GM18909 (cell line): ENCODE results near the gene HSPG2.
"Not testable (repeated sequence)": the region's sequence is repeated elsewhere in the genome, so short reads cannot be mapped to it uniquely, and the experiment has no call there.

Experiments
- ATAC-seq: cut with Tn5 transposase; IDR thresholded peaks from one replicate; pipeline ENCODE4 v1.9.1; 2021; ENCODE audit warnings: mild to moderate bottlenecking; ENCODE audit not compliant: unreplicated experiment, poor library complexity

HSPG2 gene

GRCh38 chr1:21937034-21937371, at the start of gene HSPG2:
TSS of gene HSPG2 (minus strand) at chr1:21937310. CDS start at chr1:21937217, 93 bp downstream.
- ATAC-seq: no peak

- not testable (repeated sequence) for ATAC-seq
These were observed 49.3 kb upstream of the HSPG2 start for GRCh38 chr1:21986386-21986785.

GRCh38 chr1:21985893-21986292, 48.8 kb upstream of the HSPG2 start:
- not testable (repeated sequence) for ATAC-seq

- not testable (repeated sequence) for ATAC-seq
These were observed 46.4 kb upstream of the HSPG2 start for GRCh38 chr1:21983539-21983938.

- not testable (repeated sequence) for ATAC-seq
These were observed 45.0 kb upstream of the HSPG2 start for GRCh38 chr1:21982122-21982521.

- ATAC-seq: not testable (repeated sequence)
These were observed 44.1 kb upstream of the HSPG2 start for GRCh38 chr1:21981253-21981652.

- ATAC-seq: not testable (repeated sequence)
These were observed 43.6 kb upstream of the HSPG2 start for GRCh38 chr1:21980515-21981220.

- ATAC-seq: not testable (repeated sequence)
These were observed 41.1 kb upstream of the HSPG2 start for GRCh38 chr1:21978209-21978608.

- not testable (repeated sequence) for ATAC-seq
These were observed 39.7 kb upstream of the HSPG2 start, which contains the start of gene CELA3B for GRCh38 chr1:21976703-21977239. TSS of gene CELA3B (plus strand) at chr1:21977022. CDS start at chr1:21977040, 18 bp downstream.

GRCh38 chr1:21975296-21975695, 38.2 kb upstream of the HSPG2 start:
- ATAC-seq: not testable (repeated sequence)

- ATAC-seq: not testable (repeated sequence)
These were observed 37.6 kb upstream of the HSPG2 start for GRCh38 chr1:21974699-21975098.

GRCh38 chr1:21973948-21974347, 36.8 kb upstream of the HSPG2 start:
- not testable (repeated sequence) for ATAC-seq

- ATAC-seq: not testable (repeated sequence)
These were observed 35.9 kb upstream of the HSPG2 start for GRCh38 chr1:21972973-21973441.

GRCh38 chr1:21970523-21970922, 33.4 kb upstream of the HSPG2 start:
- ATAC-seq: not testable (repeated sequence)

- not testable (repeated sequence) for ATAC-seq
These were observed 32.0 kb upstream of the HSPG2 start for GRCh38 chr1:21969066-21969465.

- ATAC-seq: not testable (repeated sequence)
These were observed 30.1 kb upstream of the HSPG2 start for GRCh38 chr1:21967216-21967615.

GRCh38 chr1:21966247-21967000, 29.3 kb upstream of the HSPG2 start:
- ATAC-seq: no peak

- no peak for ATAC-seq
These were observed 26.5 kb upstream of the HSPG2 start for GRCh38 chr1:21963477-21964217.

GRCh38 chr1:21961799-21962198, 24.7 kb upstream of the HSPG2 start:
- ATAC-seq: no peak

- no peak for ATAC-seq
These were observed 24.2 kb upstream of the HSPG2 start for GRCh38 chr1:21961337-21961736.
